Measurements from ENCODE around the gene C11orf52. TPM values are rescaled to one million over a fixed set of nuclear protein-coding genes. Genes with fewer than 3 reads are reported as not detected.

The C11orf52 gene
- not detected in 5 replicates for total RNA-seq (2022; extraction: Qiagen RNA extraction; ENCODE audit: low read depth)

GRCh38 chr11:111918390-111919256, at the start of gene C11orf52:
Gene C11orf52, plus strand, starts transcription at chr11:111918913. Its CDS starts 60 bp downstream, at chr11:111918973.

GRCh38 chr11:111870886-111871692, 47.6 kb upstream of the C11orf52 start, which contains the start of gene ALG9:
Gene ALG9, minus strand, starts transcription at chr11:111871581. Its CDS starts 99 bp downstream, at chr11:111871482.

GRCh38 chr11:111878849-111879636, 39.7 kb upstream of the C11orf52 start, which contains the start of the genes CFAP68 and FDXACB1:
Gene CFAP68, plus strand, starts transcription at chr11:111879541. Its CDS starts 20 bp downstream, at chr11:111879561.
Gene FDXACB1, minus strand, starts transcription at chr11:111879165. Its CDS starts 33 bp downstream, at chr11:111879132.

GRCh38 chr11:111911563-111912401, 6.9 kb upstream of the C11orf52 start, which contains the start of gene CRYAB:
Gene CRYAB, minus strand, starts transcription at chr11:111911770. Its CDS starts 46 bp downstream, at chr11:111911724.

GRCh38 chr11:111912535-111912934, 6.2 kb upstream of the C11orf52 start, which contains the start of gene HSPB2:
Gene HSPB2, plus strand, starts transcription at chr11:111912734. Its CDS starts 96 bp downstream, at chr11:111912830.

Other genes starting within 250 kb of the C11orf52 start
- gene PPP2R1B, start 152.5 kb upstream of the C11orf52 start, total RNA-seq (2022; extraction: Qiagen RNA extraction; ENCODE audit: low read depth): 14.7 to 20.4 TPM (median 18.1 TPM) in 5 replicates
- 16.9 to 20.2 TPM (median 18.8 TPM) in 5 replicates for gene ALG9, start 47.3 kb upstream of the C11orf52 start, total RNA-seq (2022; extraction: Qiagen RNA extraction; ENCODE audit: low read depth)
- gene FDXACB1, start 39.7 kb upstream of the C11orf52 start, total RNA-seq (2022; extraction: Qiagen RNA extraction; ENCODE audit: low read depth): 1.4 to 2.3 TPM (median 1.6 TPM) in 5 replicates
- gene CFAP68, start 39.4 kb upstream of the C11orf52 start, total RNA-seq (2022; extraction: Qiagen RNA extraction; ENCODE audit: low read depth): 30.8 to 38.7 TPM (median 32.5 TPM) in 5 replicates
- 6.4 to 15.9 TPM (median 9.5 TPM) in 5 replicates for gene CRYAB, start 7.1 kb upstream of the C11orf52 start, total RNA-seq (2022; extraction: Qiagen RNA extraction; ENCODE audit: low read depth)
- gene HSPB2, start 6.2 kb upstream of the C11orf52 start, total RNA-seq (2022; extraction: Qiagen RNA extraction; ENCODE audit: low read depth): not detected in 5 replicates
- 4.5 to 10.0 TPM (median 7.8 TPM) in 5 replicates for gene DIXDC1, start 18.4 kb downstream of the C11orf52 start, total RNA-seq (2022; extraction: Qiagen RNA extraction; ENCODE audit: low read depth)
- 22.0 to 37.2 TPM (median 29.2 TPM) in 5 replicates for gene DLAT, start 106.5 kb downstream of the C11orf52 start, total RNA-seq (2022; extraction: Qiagen RNA extraction; ENCODE audit: low read depth)
- 0.65 to 1.8 TPM (median 1.2 TPM) in 5 replicates for gene PIH1D2, start 155.1 kb downstream of the C11orf52 start, total RNA-seq (2022; extraction: Qiagen RNA extraction; ENCODE audit: low read depth)
- gene NKAPD1, start 155.4 kb downstream of the C11orf52 start, total RNA-seq (2022; extraction: Qiagen RNA extraction; ENCODE audit: low read depth): 14.8 to 26.3 TPM (median 15.3 TPM) in 5 replicates
- 66.5 to 77.3 TPM (median 71.1 TPM) in 5 replicates for gene TIMM8B, start 167.8 kb downstream of the C11orf52 start, total RNA-seq (2022; extraction: Qiagen RNA extraction; ENCODE audit: low read depth)
- 65.2 to 71.1 TPM (median 66.1 TPM) in 5 replicates for gene SDHD, start 168.0 kb downstream of the C11orf52 start, total RNA-seq (2022; extraction: Qiagen RNA extraction; ENCODE audit: low read depth)
- gene IL18, start 245.2 kb downstream of the C11orf52 start, total RNA-seq (2022; extraction: Qiagen RNA extraction; ENCODE audit: low read depth): 74.9 to 108 TPM (median 92.3 TPM) in 5 replicates
- gene TEX12, start 248.5 kb downstream of the C11orf52 start, total RNA-seq (2022; extraction: Qiagen RNA extraction; ENCODE audit: low read depth): not detected in 5 replicates

All from A549 treated with ZK216348 at 1 μM for 4 hours (cell line).